Endodermal cell (in vitro differentiated cells): Measurements from ENCODE around the gene RPL4. TPM values are rescaled to one million over a fixed set of nuclear protein-coding genes. Genes with fewer than 3 reads are reported as not detected.

Experiments
- DNase-seq: peaks from one replicate; pipeline ENCODE4 v3.0.0-alpha.2; 2017
- H3K27ac ChIP-seq: 2 replicates; pipeline ENCODE4 v1.5.1; 2013; ENCODE audit warnings: mild to moderate bottlenecking, low read depth, low read length, moderate library complexity
- H3K27me3 ChIP-seq: 2 replicates; pipeline ENCODE4 v1.6.1; 2013; ENCODE audit warnings: mild to moderate bottlenecking, low read length, moderate library complexity; ENCODE audit not compliant: insufficient read depth, control insufficient read depth, poor library complexity, severe bottlenecking
- H3K36me3 ChIP-seq: 2 replicates; pipeline ENCODE4 v1.7.0; 2013; ENCODE audit warnings: mild to moderate bottlenecking, low read length, moderate library complexity; ENCODE audit not compliant: control insufficient read depth, insufficient read depth
- H3K4me1 ChIP-seq: one replicate; pipeline ENCODE4 v1.7.0; 2013; ENCODE audit warnings: low read length; ENCODE audit not compliant: control insufficient read depth, insufficient read depth
- H3K4me3 ChIP-seq: 2 replicates; pipeline ENCODE4 v1.5.1; 2013; ENCODE audit warnings: mild to moderate bottlenecking, low read length, moderate library complexity
- H3K9ac ChIP-seq: 2 replicates; pipeline ENCODE4 v1.6.1; 2013; ENCODE audit warnings: mild to moderate bottlenecking, low read length, moderate library complexity; ENCODE audit not compliant: poor library complexity, severe bottlenecking; ENCODE audit errors: extremely low read depth
- H3K9me3 ChIP-seq: 2 replicates; pipeline ENCODE4 v1.6.1; 2013; ENCODE audit warnings: mild to moderate bottlenecking, low read length, moderate library complexity; ENCODE audit not compliant: control insufficient read depth
- H3K27ac Mint-ChIP-seq: 2 replicates; pipeline ENCODE4 v1.8.0; 2020; ENCODE audit warnings: mixed read lengths
- H3K27me3 Mint-ChIP-seq: 2 replicates; pipeline ENCODE4 v1.8.0; 2021; ENCODE audit warnings: mild to moderate bottlenecking, mixed read lengths; ENCODE audit not compliant: insufficient read depth
- H3K36me3 Mint-ChIP-seq: 2 replicates; pipeline ENCODE4 v1.8.0; 2020; ENCODE audit warnings: low read depth, mixed read lengths
- H3K4me1 Mint-ChIP-seq: 2 replicates; pipeline ENCODE4 v1.8.0; 2020; ENCODE audit warnings: mixed read lengths
- H3K4me3 Mint-ChIP-seq: 2 replicates; pipeline ENCODE4 v1.8.0; 2020; ENCODE audit warnings: mild to moderate bottlenecking, moderate library complexity, mixed read lengths
- H3K9me3 Mint-ChIP-seq: 2 replicates; pipeline ENCODE4 v1.8.0; 2020; ENCODE audit warnings: mild to moderate bottlenecking, mixed read lengths
- WGBS, 2 experiments: methylation state at CpG; one replicate each; pipeline versions ENCODE4 v1.1.5 to v1.1.7; 2013; ENCODE audit warnings: missing lambda C conversion rate in 2 of 2, mixed read lengths in 1 of 2; ENCODE audit not compliant: insufficient coverage in 1 of 2, insufficient read length in 1 of 2; 5-methylcytosine and 5-hydroxymethylcytosine counted together
- total RNA-seq, 2 donors: library from RNA; stranded (reverse); fragmentation: NEBNext Ultra II Directional in 1 of 2; extraction: Animal tissue kit (Norgen Biotek cat#: 25700) in 1 of 2; gene quantifications; 2 replicates in 1 of 2; 3 replicates in 1 of 2; pipeline ENCODE4 v1.2.1, GENCODE V29; 2021
- TF ChIP-seq, protein P1 (sequence below): fragments of 200-600 bp; sonication (generic); conservative IDR thresholded peaks from 2 replicates; pipeline ENCODE4 v1.5.0; 2021; ENCODE audit warnings: antibody characterized with exemption, mild to moderate bottlenecking

Gene RPL4
- total RNA-seq, 2 donors from 2014 or later = 2,700 to 3,227 TPM

DNA sequence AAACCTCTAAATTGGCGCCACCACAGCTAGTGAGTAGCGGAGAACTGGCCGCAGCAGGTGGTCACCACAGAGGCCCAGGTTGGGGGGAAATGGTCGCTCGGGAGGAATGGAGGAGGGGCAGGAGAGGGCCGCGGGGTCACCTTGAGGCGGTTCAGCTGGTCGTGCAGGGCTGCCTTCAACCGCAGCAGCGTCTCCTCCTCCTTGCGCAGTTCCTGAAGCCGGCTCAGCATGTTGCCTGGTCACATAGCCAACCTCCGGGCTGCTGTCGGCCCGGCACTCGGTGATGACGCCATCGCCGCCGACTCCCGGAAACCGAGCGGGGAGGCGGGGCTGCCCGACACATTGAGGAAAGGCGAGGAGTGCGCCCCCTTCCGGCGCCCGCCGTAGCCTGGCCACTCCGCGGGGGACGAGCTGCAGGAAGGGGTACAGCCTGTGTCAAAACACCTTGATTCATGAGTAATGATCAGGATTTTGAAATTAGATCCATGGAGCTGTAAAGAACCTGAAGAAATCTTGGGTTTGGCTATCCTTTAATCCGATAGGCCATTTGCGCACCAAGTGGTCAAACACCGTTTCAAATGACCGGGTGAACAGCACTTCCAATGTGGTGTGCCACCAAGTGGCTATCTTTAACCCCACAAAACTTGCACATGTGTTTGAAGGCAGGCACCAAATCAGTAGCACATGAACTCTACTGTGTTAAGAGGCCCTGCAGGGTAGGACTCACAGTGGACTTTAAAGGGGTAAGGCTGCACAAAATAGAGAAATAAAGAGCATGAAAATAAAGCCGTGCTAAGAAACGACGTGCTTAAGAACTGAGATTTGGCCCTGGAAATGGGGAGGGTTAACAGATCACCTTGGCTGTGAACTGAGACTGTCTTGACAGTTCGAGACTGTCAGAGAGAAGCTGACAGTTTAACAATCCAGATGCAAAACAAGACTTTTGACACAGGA, 6.9 kb downstream of the RPL4 start, which contains the start of gene SNAPC5:
TSS of gene SNAPC5 (minus strand) at position 261 of the 954 bp plus-strand sequence. CDS start at position 230, 31 bp downstream.
- H3K9me3 Mint-ChIP-seq = no peaks in the 10 kb centered on the region
- Histone ChIP-seq H3K27me3 (no peaks in the 10 kb centered on the region), H3K9me3 (no peaks in the 10 kb centered on the region), H3K36me3 (peaks cover 83% of the 10 kb centered on the region), H3K9ac (peak within 1 kb of the TSS; percentile 84), H3K4me1 (peaks cover 2% of the 10 kb centered on the region), H3K27ac (peak within 1 kb of the TSS; percentile 79), H3K4me3 (peak within 1 kb of the TSS; percentile 94)
- TF ChIP-seq, protein P1, sequence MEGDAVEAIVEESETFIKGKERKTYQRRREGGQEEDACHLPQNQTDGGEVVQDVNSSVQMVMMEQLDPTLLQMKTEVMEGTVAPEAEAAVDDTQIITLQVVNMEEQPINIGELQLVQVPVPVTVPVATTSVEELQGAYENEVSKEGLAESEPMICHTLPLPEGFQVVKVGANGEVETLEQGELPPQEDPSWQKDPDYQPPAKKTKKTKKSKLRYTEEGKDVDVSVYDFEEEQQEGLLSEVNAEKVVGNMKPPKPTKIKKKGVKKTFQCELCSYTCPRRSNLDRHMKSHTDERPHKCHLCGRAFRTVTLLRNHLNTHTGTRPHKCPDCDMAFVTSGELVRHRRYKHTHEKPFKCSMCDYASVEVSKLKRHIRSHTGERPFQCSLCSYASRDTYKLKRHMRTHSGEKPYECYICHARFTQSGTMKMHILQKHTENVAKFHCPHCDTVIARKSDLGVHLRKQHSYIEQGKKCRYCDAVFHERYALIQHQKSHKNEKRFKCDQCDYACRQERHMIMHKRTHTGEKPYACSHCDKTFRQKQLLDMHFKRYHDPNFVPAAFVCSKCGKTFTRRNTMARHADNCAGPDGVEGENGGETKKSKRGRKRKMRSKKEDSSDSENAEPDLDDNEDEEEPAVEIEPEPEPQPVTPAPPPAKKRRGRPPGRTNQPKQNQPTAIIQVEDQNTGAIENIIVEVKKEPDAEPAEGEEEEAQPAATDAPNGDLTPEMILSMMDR = peak; percentile 100
- DNase-seq = peak; percentile 100
- H3K27ac Mint-ChIP-seq = peak within 1 kb of the TSS; percentile 98
- 11 to 20% methylated on average over 25 to 43 of the region's 43 CpGs for WGBS, 2 experiments
- H3K27me3 Mint-ChIP-seq = no peaks in the 10 kb centered on the region
- H3K4me1 Mint-ChIP-seq = peaks cover 18% of the 10 kb centered on the region
- peaks cover 69% of the 10 kb centered on the region for H3K36me3 Mint-ChIP-seq
- H3K4me3 Mint-ChIP-seq = peak within 1 kb of the TSS; percentile 93

DNA sequence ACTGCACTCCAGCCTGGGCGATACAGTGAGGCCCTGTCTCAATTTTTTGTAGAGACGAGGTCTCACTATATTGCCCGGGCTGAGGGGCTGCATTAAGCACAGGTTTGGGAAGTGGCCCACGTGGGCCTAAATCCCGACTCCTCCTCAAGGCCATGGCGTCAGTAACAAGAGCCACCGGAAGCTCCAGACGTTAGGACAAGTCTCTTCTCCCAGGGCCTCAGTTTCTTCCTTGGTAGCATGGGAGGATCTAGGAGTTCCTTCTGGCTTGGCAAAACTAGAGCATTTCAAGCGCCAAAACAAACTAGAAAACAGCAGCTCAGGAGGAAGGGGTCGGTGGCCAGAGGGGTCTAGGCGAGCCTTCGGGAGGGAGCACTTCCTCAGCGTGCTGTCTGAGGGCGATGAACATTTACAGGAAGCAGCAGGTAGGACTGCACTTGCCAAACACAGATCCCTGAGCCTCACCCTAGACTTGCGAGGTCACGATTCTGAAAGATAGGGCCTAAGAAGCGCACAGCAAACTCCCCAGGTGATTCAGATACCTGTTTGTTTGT, 7.6 kb downstream of the RPL4 start:
- no peaks in the 10 kb centered on the region for H3K27me3 Mint-ChIP-seq
- Histone ChIP-seq H3K4me3 (peak overlapping the region; percentile 94), H3K9me3 (no peaks in the 10 kb centered on the region), H3K27me3 (no peaks in the 10 kb centered on the region), H3K36me3 (peaks cover 83% of the 10 kb centered on the region), H3K4me1 (peaks cover 2% of the 10 kb centered on the region), H3K27ac (peak overlapping the region; percentile 79), H3K9ac (peak overlapping the region; percentile 84)
- H3K4me3 Mint-ChIP-seq = peak overlapping the region; percentile 93
- H3K4me1 Mint-ChIP-seq = peaks cover 18% of the 10 kb centered on the region
- TF ChIP-seq, protein P1 = no peak
- H3K36me3 Mint-ChIP-seq = peaks cover 64% of the 10 kb centered on the region
- H3K9me3 Mint-ChIP-seq = no peaks in the 10 kb centered on the region
- DNase-seq = peak; percentile 56
- WGBS, 2 experiments = 47 to 51% methylated on average over 8 to 17 of the region's 17 CpGs
- H3K27ac Mint-ChIP-seq = peak overlapping the region; percentile 98

DNA sequence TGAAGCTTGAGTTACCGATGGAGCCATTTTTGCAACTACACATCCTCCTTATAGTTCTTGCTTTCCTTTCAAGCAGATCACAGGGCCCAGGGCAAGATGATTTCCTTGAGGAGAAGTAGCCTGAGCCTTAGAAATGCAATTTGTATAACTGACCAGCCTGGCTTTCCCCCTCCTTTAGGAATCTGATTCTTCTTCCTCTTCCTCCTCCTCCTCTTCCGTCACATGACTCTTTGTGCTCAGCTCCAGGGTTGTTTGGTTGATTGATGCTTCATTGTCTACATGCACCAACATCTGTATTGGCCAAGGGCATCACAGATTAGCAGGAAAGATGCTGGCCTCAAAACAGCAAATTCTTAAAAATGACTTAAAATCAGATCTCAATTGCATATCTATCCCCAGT, 10.4 kb downstream of the RPL4 start:
- Mint-ChIP-seq H3K9me3 (no peaks in the 10 kb centered on the region), H3K4me3 (no peak overlapping the region), H3K27me3 (no peaks in the 10 kb centered on the region), H3K4me1 (peaks cover 20% of the 10 kb centered on the region), H3K36me3 (peaks cover 56% of the 10 kb centered on the region), H3K27ac (no peak overlapping the region)
- no peak overlapping the region for H3K9ac ChIP-seq
- H3K27ac ChIP-seq = no peak overlapping the region
- H3K36me3 ChIP-seq = peaks cover 81% of the 10 kb centered on the region
- H3K9me3 ChIP-seq = no peaks in the 10 kb centered on the region
- no peak for DNase-seq
- TF ChIP-seq, protein P1 = no peak
- H3K27me3 ChIP-seq = no peaks in the 10 kb centered on the region
- H3K4me1 ChIP-seq = peaks cover 2% of the 10 kb centered on the region
- WGBS, 2 experiments = 88 to 100% methylated on average over 2 of the region's 2 CpGs
- H3K4me3 ChIP-seq = no peak overlapping the region
